GM11168 (cell line): Measurements from ENCODE around the gene MS4A6A.
"Not testable (repeated sequence)": the region's sequence is repeated elsewhere in the genome, so short reads cannot be mapped to it uniquely, and the experiment has no call there.

ENCODE experiments used
- in situ Hi-C: fragments of 300-500 bp; cut with MboI; formaldehyde crosslinking; loops from one replicate; pipeline ENCODE4 v1.12.0; 2022; ENCODE audit warnings: low sequenced_read_pairs; ENCODE audit not compliant: unreplicated experiment

The MS4A6A gene

GRCh38 chr11:60184824-60185511 lies 2.1 kb upstream of the MS4A6A start:
- in situ Hi-C loops, result no loop called here

- in situ Hi-C loops, result no loop called here
These were observed 815 bp upstream of the MS4A6A start for GRCh38 chr11:60183591-60184205.

GRCh38 chr11:60175860-60176275 lies 7.0 kb downstream of the MS4A6A start:
- in situ Hi-C loops, result no loop called here

GRCh38 chr11:60172011-60172410 lies 10.9 kb downstream of the MS4A6A start:
- in situ Hi-C loops, result no loop called here

GRCh38 chr11:60170566-60170965 lies 12.3 kb downstream of the MS4A6A start:
- in situ Hi-C loops, result no loop called here

- in situ Hi-C loops, result no loop called here
These were observed 13.5 kb downstream of the MS4A6A start for GRCh38 chr11:60169264-60169915.

- in situ Hi-C loops, result no loop called here
These were observed 14.6 kb downstream of the MS4A6A start for GRCh38 chr11:60168306-60168705.

GRCh38 chr11:60165951-60166350 lies 16.9 kb downstream of the MS4A6A start:
- in situ Hi-C loops, result no loop called here

GRCh38 chr11:60165538-60165937 lies 17.3 kb downstream of the MS4A6A start:
- in situ Hi-C loops, result no loop called here

GRCh38 chr11:60164550-60165075 lies 18.3 kb downstream of the MS4A6A start:
- in situ Hi-C loops, result no loop called here

GRCh38 chr11:60161766-60162165 lies 21.1 kb downstream of the MS4A6A start:
- in situ Hi-C loops, result no loop called here

- in situ Hi-C loops, result no loop called here
These were observed 21.8 kb downstream of the MS4A6A start for GRCh38 chr11:60161107-60161506.

GRCh38 chr11:60159868-60160267 lies 23.0 kb downstream of the MS4A6A start:
- in situ Hi-C loops, result no loop called here

- in situ Hi-C loops, result no loop called here
These were observed 23.6 kb downstream of the MS4A6A start for GRCh38 chr11:60159284-60159683.

GRCh38 chr11:60158636-60159035 lies 24.2 kb downstream of the MS4A6A start:
- in situ Hi-C loops, result no loop called here

- in situ Hi-C loops, result no loop called here
These were observed 27.0 kb downstream of the MS4A6A start for GRCh38 chr11:60155931-60156330.

- in situ Hi-C loops, result not testable (repeated sequence)
These were observed 30.2 kb downstream of the MS4A6A start for GRCh38 chr11:60152727-60153126.

- in situ Hi-C loops, result no loop called here
These were observed 32.6 kb downstream of the MS4A6A start for GRCh38 chr11:60150279-60150678.

GRCh38 chr11:60145677-60146076 lies 37.2 kb downstream of the MS4A6A start:
- in situ Hi-C loops, result no loop called here

- in situ Hi-C loops, result no loop called here
These were observed 39.1 kb downstream of the MS4A6A start for GRCh38 chr11:60143768-60144167.

GRCh38 chr11:60133917-60134316 lies 49.0 kb downstream of the MS4A6A start:
- in situ Hi-C loops, result no loop called here
